Right ventricle myocardium inferior (tissue), 1 donor: ENCODE data around the gene CCDC9. TPM values are rescaled to one million over a fixed set of nuclear protein-coding genes. Genes with fewer than 3 reads are reported as not detected.

Experiments used
- ATAC-seq: fragments of 200-7000 bp; cut with Tn5 transposase; one replicate; pipeline ENCODE4 v1.9.1; 2020; ENCODE audit warnings: mild to moderate bottlenecking, moderate library complexity
- DNase-seq: peaks from one replicate; pipeline ENCODE4 v3.0.0; 2021; ENCODE audit errors: missing footprints
- intact Hi-C: fragments of 100-400 bp; cut with DNase I; formaldehyde crosslinking; loops from one replicate; pipeline ENCODE4 v1.11.0; 2022
- microRNA-seq: library from miRNA; unstranded; fragments of <30 nt; microRNA quantifications from one replicate; pipeline ENCODE4 v1.2.0, GENCODE V29; 2020
- total RNA-seq: library from RNA; stranded (reverse); fragmentation: NEBNext Ultra II Directional; extraction: Animal tissue kit (Norgen Biotek cat#: 25700); gene quantifications from one replicate; pipeline ENCODE4 v1.2.1, GENCODE V29; 2021
- donor health status: DM: no; HTN: yes; CAD: no; lungs with severe emphysema.

The CCDC9 gene
- total RNA-seq, 1 donor from 2014 or later = 21.2 TPM

DNA sequence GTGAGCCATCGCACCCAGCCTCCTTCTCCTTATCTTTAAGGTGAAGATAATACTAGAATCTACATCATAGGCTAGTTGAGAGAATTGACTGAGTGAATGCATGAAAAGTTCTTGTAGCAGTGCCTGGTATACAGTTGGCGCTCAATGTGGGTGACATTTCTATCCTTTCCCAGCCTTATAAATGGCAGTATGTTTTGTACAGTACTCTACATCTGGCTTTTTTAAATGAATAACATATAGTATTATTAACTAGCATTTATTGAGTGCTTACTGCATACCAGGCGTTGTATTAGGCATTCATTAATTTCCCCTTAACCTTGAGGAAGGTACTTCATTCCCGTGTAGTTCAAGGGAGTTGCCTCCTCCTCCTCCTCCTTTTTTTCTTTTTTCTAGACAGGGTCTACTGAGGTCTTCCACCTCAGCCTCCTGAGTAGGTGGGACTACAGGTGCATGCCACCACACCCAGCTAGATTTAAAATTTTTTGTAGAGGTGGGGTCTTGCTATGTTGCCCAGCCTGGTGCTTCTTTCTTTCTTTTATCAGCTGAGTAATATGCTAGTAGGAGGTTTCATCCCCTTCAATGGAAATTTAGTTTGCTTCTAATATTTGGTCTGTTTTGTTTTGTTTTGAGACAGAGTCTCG is 56.2 kb downstream of the CCDC9 start:
- intact Hi-C loops = no loop called here
- no peak for DNase-seq
- ATAC-seq = no peak

DNA sequence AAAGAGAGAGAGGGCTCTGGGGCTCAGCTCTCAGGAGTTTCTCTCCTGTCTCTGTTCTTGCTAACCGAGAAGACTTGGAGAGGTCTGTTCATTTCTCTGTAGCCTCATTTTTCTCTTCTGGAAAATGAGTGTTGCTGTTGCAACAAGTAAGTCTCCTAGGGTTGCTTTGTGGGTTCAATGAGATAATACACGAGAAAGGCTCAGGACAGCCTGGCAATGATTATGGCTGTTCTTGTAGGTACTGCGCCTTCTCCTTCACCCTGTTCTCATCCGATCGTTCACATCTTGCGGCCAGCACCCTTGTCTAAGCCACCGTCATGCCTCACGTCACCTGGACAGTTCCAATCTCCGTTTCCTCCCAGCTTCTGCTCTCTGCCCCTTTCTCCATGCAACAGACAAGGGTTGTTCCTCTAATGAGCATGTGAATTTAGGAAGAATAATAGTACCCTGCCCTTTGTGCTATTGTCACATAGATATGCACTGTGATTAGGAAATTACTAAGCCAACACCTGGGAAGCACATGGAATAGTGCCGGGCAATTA is 57.5 kb downstream of the CCDC9 start:
- no peak for DNase-seq
- intact Hi-C loops = no loop called here
- ATAC-seq = no peak

DNA sequence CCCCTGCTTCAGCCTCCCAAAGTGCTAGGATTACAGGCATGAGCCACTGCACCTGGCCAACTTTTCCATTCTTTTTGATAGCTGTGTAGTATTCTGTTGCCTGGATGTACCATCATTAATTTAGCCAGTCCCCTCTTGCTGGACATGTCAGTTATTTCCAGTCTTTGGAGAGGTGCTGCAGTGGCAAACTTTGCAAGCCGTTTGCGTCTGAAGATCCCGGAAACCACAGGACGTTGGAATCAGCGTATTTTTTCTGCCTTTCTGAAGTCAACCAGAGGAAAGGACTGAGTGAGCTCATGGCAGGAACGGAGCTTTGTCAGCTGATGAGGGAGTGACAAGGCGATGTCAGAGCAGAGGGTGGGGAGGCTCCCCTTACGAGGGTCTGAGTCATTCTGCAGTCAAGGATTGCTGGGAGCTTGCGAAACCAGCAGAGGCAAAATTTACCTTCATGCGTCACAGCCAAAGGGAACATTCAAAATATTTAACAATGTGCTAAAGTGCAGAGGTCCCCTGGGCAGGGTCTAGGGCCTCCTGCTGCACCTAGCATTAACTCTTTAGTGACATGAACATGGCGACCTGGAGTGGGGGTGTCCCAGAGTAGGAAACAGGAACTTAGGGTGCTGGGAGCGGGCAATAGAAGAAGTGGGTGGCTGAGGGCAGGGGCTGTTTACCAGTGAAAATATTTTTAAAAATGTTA is 58.9 kb downstream of the CCDC9 start:
- intact Hi-C loops = no loop called here
- peak; percentile 74 for DNase-seq
- peak; percentile 84 for ATAC-seq

DNA sequence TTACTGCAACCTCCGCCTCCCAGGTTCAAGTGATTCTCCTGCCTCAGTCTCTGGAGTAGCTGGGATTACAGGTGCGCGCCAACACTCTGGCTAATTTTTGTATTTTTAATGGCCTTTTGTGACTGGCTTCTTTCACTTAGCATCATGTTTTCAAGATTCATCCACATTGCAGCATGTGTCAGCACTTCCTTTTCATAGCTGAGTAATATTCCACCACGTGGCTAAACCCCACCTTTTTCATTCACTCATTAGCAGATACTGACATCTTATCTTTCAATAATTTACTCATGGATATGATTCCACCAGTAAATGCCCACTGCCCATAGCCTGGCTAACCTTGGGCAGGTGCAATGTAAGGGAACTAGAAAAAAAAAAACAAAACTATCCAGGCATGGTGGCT is 60.2 kb downstream of the CCDC9 start:
- intact Hi-C loops = no loop called here
- DNase-seq (no peak), ATAC-seq (no peak)

DNA sequence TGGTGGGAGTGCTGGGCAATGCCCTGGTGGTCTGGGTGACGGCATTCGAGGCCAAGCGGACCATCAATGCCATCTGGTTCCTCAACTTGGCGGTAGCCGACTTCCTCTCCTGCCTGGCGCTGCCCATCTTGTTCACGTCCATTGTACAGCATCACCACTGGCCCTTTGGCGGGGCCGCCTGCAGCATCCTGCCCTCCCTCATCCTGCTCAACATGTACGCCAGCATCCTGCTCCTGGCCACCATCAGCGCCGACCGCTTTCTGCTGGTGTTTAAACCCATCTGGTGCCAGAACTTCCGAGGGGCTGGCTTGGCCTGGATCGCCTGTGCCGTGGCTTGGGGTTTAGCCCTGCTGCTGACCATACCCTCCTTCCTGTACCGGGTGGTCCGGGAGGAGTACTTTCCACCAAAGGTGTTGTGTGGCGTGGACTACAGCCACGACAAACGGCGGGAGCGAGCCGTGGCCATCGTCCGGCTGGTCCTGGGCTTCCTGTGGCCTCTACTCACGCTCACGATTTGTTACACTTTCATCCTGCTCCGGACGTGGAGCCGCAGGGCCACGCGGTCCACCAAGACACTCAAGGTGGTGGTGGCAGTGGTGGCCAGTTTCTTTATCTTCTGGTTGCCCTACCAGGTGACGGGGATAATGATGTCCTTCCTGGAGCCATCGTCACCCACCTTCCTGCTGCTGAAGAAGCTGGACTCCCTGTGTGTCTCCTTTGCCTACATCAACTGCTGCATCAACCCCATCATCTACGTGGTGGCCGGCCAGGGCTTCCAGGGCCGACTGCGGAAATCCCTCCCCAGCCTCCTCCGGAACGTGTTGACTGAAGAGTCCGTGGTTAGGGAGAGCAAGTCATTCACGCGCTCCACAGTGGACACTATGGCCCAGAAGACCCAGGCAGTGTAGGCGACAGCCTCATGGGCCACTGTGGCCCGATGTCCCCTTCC is 63.9 kb downstream of the CCDC9 start:
- ATAC-seq = no peak
- no peak for DNase-seq
- intact Hi-C loops = no loop called here

Small RNA genes lying within 50 kb of the gene (microRNA-seq; reads per million reads assigned to microRNA genes)
- gene MIR3190 (not detected), gene MIR3191 (not detected)

Other genes starting within 250 kb of the CCDC9 start
- gene NPAS1, start 236.7 kb upstream of the CCDC9 start, total RNA-seq = not detected
- gene TMEM160, start 207.9 kb upstream of the CCDC9 start, total RNA-seq = 27.7 TPM
- gene ZC3H4, start 142.7 kb upstream of the CCDC9 start, total RNA-seq = 20.5 TPM
- 45.1 TPM for gene SAE1, start 125.7 kb upstream of the CCDC9 start, total RNA-seq
- 5.0 TPM for gene BBC3, start 25.3 kb upstream of the CCDC9 start, total RNA-seq
- 11.2 TPM for gene INAFM1, start 18.4 kb downstream of the CCDC9 start, total RNA-seq
- gene C5AR1, start 53.3 kb downstream of the CCDC9 start, total RNA-seq = 5.0 TPM
- 0.95 TPM for gene C5AR2, start 75.7 kb downstream of the CCDC9 start, total RNA-seq
- 8.0 TPM for gene DHX34, start 92.8 kb downstream of the CCDC9 start, total RNA-seq
- 3.8 TPM for gene MEIS3, start 163.0 kb downstream of the CCDC9 start, total RNA-seq
- 0.46 TPM for gene SLC8A2, start 215.4 kb downstream of the CCDC9 start, total RNA-seq
- gene KPTN, start 227.7 kb downstream of the CCDC9 start, total RNA-seq = 9.1 TPM